ENCODE results near the gene MLLT1. TPM values are rescaled to one million over a fixed set of nuclear protein-coding genes. Genes with fewer than 3 reads are reported as not detected.

Gene MLLT1
- total RNA-seq, 1 experiment from 2014 or later = 54.9 TPM

GRCh38 chr19:6219147-6219525 lies 60.6 kb downstream of the MLLT1 start:
- Histone ChIP-seq H3K27ac (ENCODE audit: insufficient read length, low read depth, low read length) (no peak overlapping the region), H3K23me2 (ENCODE audit: insufficient read length, low read depth, low read length, poor library complexity, severe bottlenecking) (no peaks in the 10 kb centered on the region), H3K9me3 (ENCODE audit: control insufficient read depth, low read depth, low read length) (no peaks in the 10 kb centered on the region), H4K5ac (ENCODE audit: insufficient read length, low read depth, low read length) (no peak overlapping the region), H3K9ac (ENCODE audit: extremely low read depth, insufficient read length, low read length) (no peak overlapping the region), H3K4me1 (ENCODE audit: insufficient read depth, low read length) (no peaks in the 10 kb centered on the region), H3K23ac (ENCODE audit: insufficient read length, low read depth, low read length) (no peak overlapping the region), H4K91ac (ENCODE audit: insufficient read length, low read depth, low read length) (no peak overlapping the region), H3K79me1 (ENCODE audit: insufficient read depth, low read depth, low read length, poor library complexity, severe bottlenecking) (no peaks in the 10 kb centered on the region), H3K27me3 (ENCODE audit: insufficient read depth, low read length) (no peaks in the 10 kb centered on the region), H2BK12ac (ENCODE audit: insufficient read length, low read depth, low read length) (no peak overlapping the region), H3T11ph (ENCODE audit: low read length) (no peak overlapping the region), H2BK15ac (ENCODE audit: low read depth, low read length) (no peak overlapping the region), H2AK5ac (ENCODE audit: insufficient read length, low read length) (no peak overlapping the region), H3K4ac (ENCODE audit: low read depth, low read length) (no peak overlapping the region), H3K56ac (ENCODE audit: insufficient read length, low read depth, low read length) (no peak overlapping the region), H2AFZ (ENCODE audit: low read length) (no peak overlapping the region), H3K18ac (ENCODE audit: insufficient read length, low read depth, low read length) (no peak overlapping the region), H3K79me2 (ENCODE audit: insufficient read depth, low read length) (no peaks in the 10 kb centered on the region), H4K20me1 (ENCODE audit: control insufficient read depth, insufficient read depth, insufficient read length) (no peaks in the 10 kb centered on the region), H3K14ac (ENCODE audit: insufficient read depth, low read length) (no peak overlapping the region), H2BK20ac (ENCODE audit: low read depth, low read length, poor library complexity, severe bottlenecking) (no peak overlapping the region), H2BK5ac (ENCODE audit: insufficient read length, low read length) (no peak overlapping the region), H4K8ac (replicated peaks; ENCODE audit: insufficient read length, low read depth, low read length) (no peak overlapping the region), H3K4me2 (ENCODE audit: insufficient read depth, insufficient read length, low read length) (no peak overlapping the region), H2BK120ac (ENCODE audit: low read depth, low read length, poor library complexity, severe bottlenecking) (no peak overlapping the region)
- WGBS (ENCODE audit: extremely low coverage, insufficient read length, low lambda C conversion rate) = no CpG with 5 or more reads among the region's 8 CpGs
- H3K9me3 Mint-ChIP-seq = no peaks in the 10 kb centered on the region
- no peak for DNase-seq
- peaks cover 0 to 12% (median 3%) of the 10 kb centered on the region in 3 experiments; a peak in 4 of 7 replicates for H3K36me3 Mint-ChIP-seq (ENCODE audit: insufficient read depth in 1 of 3, low read depth in 3 of 3)
- TF ChIP-seq, protein P1, sequence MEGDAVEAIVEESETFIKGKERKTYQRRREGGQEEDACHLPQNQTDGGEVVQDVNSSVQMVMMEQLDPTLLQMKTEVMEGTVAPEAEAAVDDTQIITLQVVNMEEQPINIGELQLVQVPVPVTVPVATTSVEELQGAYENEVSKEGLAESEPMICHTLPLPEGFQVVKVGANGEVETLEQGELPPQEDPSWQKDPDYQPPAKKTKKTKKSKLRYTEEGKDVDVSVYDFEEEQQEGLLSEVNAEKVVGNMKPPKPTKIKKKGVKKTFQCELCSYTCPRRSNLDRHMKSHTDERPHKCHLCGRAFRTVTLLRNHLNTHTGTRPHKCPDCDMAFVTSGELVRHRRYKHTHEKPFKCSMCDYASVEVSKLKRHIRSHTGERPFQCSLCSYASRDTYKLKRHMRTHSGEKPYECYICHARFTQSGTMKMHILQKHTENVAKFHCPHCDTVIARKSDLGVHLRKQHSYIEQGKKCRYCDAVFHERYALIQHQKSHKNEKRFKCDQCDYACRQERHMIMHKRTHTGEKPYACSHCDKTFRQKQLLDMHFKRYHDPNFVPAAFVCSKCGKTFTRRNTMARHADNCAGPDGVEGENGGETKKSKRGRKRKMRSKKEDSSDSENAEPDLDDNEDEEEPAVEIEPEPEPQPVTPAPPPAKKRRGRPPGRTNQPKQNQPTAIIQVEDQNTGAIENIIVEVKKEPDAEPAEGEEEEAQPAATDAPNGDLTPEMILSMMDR (conservative IDR thresholded peaks at IDR 0.05) = no peak
- no peak overlapping the region for H3K27ac Mint-ChIP-seq
- no peak overlapping the region for H3K4me3 Mint-ChIP-seq
- no peaks in the 10 kb centered on the region for H3K27me3 Mint-ChIP-seq (ENCODE audit: low read depth)
- H3K4me1 Mint-ChIP-seq = peaks cover 2 to 14% of the 10 kb centered on the region in 2 experiments
